Bronchial epithelial cell (primary cell): ENCODE results near the gene SIVA1. TPM values are rescaled to one million over a fixed set of nuclear protein-coding genes. Genes with fewer than 3 reads are reported as not detected.

Experiments used
- DNase-seq: peaks from one replicate; pipeline ENCODE4 v3.0.0-alpha.2; 2010; ENCODE audit warnings: low read depth
- FAIRE-seq: peaks from 2 replicates; lab custom pipeline; 2011; peaks lifted over from hg19 to GRCh38; lab: Jason Lieb, UNC
- H3K27me3 ChIP-seq: 2 replicates; pipeline ENCODE4 v1.5.1; 2011; ENCODE audit warnings: low read length; ENCODE audit not compliant: control insufficient read depth, insufficient read depth
- H3K36me3 ChIP-seq: 2 replicates; pipeline ENCODE4 v1.5.1; 2011; ENCODE audit warnings: low read length; ENCODE audit not compliant: control insufficient read depth, insufficient read depth
- H3K4me3 ChIP-seq: 2 replicates; pipeline ENCODE4 v1.5.1; 2011; ENCODE audit warnings: mild to moderate bottlenecking, low read depth, low read length, control low read depth
- CTCF ChIP-seq: IDR thresholded peaks from 2 replicates; pipeline ENCODE4 v1.5.1; 2011; ENCODE audit warnings: mild to moderate bottlenecking, moderate library complexity, low read length, control low read depth, inconsistent platforms; ENCODE audit not compliant: insufficient read depth, severe bottlenecking
- total RNA-seq: library from RNA; depleted of rRNA; stranded (reverse); fragments of >200 nt; gene quantifications from 2 replicates; pipeline ENCODE4 v1.2.1, GENCODE V29; 2014

SIVA1 gene
- total RNA-seq, 1 donor from 2014 or later, result 85.0 TPM

GRCh38 chr14:104799244-104800014 is 46.5 kb downstream of the SIVA1 start:
- FAIRE-seq, result no peak
- Histone ChIP-seq H3K27me3 (no peaks in the 10 kb centered on the region), H3K4me3 (no peak overlapping the region), H3K36me3 (peaks cover 3% of the 10 kb centered on the region)
- DNase-seq, result no peak
- peak; percentile 20 for TF ChIP-seq CTCF

- peak; percentile 39 for TF ChIP-seq CTCF
- H3K36me3 ChIP-seq, result peaks cover 3% of the 10 kb centered on the region
These were observed 47.2 kb downstream of the SIVA1 start for GRCh38 chr14:104800015-104800770.

GRCh38 chr14:104800771-104801519 is 48.0 kb downstream of the SIVA1 start, which contains the start of gene ZBTB42:
Gene ZBTB42 (plus strand): TSS chr14:104801101. CDS start chr14:104801198, 97 bp downstream.
- FAIRE-seq, result no peak
- H3K27me3 ChIP-seq, result no peaks in the 10 kb centered on the region
- DNase-seq, result peak; percentile 62

More at GRCh38 chr14:104800015-104800770, 47.2 kb downstream of the SIVA1 start:
- no peaks in the 10 kb centered on the region for H3K27me3 ChIP-seq
- H3K4me3 ChIP-seq, result peak overlapping the region; percentile 64
- FAIRE-seq, result no peak
- peak; percentile 29 for DNase-seq

GRCh38 chr14:104801520-104802393 is 48.8 kb downstream of the SIVA1 start:
- Histone ChIP-seq H3K36me3 (peaks cover 3% of the 10 kb centered on the region), H3K27me3 (no peaks in the 10 kb centered on the region), H3K4me3 (peak overlapping the region; percentile 64)
- FAIRE-seq (no peak), DNase-seq (no peak)
- TF ChIP-seq CTCF, result no peak

More at GRCh38 chr14:104800771-104801519, 48.0 kb downstream of the SIVA1 start, which contains the start of gene ZBTB42:
- TF ChIP-seq CTCF, result no peak
- peak within 1 kb of the TSS; percentile 64 for H3K4me3 ChIP-seq
- H3K36me3 ChIP-seq, result peaks cover 3% of the 10 kb centered on the region
